GM18502 (cell line): Measurements from ENCODE around the gene RAPSN.

ENCODE experiments used
- ATAC-seq: cut with Tn5 transposase; IDR thresholded peaks from one replicate; pipeline ENCODE4 v1.9.1; 2021; ENCODE audit warnings: mild to moderate bottlenecking; ENCODE audit not compliant: unreplicated experiment, poor library complexity

Gene RAPSN

DNA sequence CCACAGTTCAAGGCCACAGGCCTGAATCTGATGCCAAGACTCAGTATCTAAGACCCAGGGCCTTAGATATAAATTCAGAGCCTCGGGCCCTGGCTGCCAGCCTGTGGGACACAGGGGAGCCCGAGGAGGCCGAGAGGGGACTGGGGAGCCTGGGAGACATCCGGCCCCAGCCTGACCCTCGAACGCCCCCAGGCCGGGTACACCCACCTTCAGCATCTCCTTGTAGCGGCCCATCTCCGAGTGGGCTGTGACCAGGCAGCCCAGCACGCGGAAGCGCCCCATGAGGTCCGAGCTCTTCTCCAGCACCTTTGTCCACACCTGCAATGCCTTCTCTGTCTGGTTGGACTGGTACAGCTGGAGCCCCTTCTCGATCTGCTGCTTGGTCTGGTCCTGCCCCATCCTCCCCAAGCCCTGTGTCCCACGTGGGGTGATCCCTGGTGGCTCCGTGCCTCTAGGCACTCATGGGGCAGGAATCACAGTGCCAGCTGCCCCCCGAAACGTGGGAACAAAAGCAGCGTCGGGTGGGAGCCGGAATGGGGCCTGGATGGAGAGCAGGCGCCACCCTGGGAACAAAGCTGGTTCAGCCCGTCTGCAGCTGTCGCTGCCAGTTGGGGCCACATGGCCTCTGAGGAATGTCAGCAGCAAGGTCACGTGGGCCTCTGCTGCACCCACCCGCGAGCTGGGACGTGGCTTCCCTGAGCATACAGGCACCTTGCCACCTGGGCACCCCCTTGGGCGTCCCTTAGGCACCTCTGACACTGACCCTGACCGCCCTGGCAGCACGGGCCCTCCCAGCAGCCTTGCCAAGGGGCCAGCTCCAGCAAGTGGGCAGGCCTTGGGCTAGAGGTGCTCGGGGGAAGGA, at the start of gene RAPSN:
RAPSN (minus strand) TSS at position 571 of the 862 bp plus-strand sequence; CDS start at position 399, 172 bp downstream.
- no peak for ATAC-seq

GRCh38 chr11:47498149-47498548, 49.2 kb upstream of the RAPSN start:
- ATAC-seq: no peak

- ATAC-seq: no peak
Observed at GRCh38 chr11:47496808-47497207, 47.9 kb upstream of the RAPSN start.

DNA sequence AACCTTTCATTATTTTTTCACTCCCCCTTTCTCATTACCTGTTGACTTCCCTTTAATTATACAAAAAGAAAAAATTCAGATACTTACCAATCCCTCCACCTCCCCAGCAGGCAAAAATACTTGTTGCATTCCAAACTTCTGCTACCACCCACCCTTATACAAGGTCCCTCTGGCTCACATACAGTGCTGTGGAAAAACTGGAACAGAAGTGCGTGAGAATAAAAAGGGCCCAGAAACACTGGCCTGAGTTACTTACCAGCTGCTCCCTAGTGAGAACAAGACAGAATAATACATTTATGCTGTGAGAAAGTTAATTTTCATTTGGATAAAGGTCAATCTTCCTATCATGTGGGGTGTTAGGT, 46.9 kb upstream of the RAPSN start:
- ATAC-seq: no peak

DNA sequence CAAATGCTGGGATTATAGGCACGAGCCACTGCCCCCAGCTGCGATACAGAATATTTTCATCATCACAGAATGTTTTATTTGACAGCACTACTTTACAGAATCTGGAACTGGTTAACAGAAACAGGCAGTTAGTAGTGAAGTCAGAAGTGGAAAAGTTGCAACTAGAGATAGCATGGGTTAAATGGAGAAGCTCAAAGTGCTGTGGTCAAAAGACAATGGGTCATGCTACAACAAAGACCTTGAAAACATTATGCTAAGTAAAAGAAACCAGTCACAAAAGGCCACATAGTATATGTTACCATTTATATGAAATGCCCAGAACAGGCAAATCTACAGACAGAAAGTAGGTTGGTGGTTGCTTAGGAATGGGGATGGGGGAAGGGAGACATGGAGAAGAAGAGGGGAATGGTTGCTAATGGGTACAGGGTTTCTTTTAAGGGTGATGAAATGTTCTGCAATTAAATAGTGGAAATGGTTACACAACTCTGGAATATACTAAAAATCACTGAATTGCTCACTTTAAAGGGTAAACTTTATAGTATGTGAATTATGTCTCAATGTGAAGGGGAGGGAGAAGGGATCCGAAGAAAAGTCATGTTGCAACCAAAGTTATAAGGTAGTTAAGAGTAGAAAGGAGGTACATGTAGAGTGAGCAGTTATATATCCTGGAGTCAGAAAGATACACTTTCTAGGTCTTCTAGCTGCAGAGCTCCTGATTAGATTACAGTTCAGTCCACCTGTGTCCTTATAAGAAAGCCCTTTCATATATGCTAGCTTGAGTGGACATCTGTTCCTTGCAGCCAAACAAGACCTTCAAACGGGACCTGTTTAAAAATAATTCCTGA, 46.3 kb upstream of the RAPSN start:
- ATAC-seq: no peak

DNA sequence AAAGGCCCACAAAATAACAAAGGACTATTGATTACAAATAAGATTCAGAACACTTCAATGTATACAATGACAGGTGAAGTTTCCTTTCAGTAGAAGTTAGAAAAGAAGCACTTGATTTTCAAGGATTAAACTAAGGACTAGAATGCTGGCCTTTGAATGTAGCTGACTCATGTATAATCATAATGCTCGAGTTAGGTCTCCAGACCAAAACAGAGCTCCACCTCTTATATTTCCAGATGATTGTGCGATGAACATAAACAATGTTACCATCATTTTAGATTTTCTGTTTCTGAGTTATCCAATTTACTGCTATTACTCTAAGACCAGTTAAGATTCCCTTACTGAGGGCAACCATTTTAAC, 40.4 kb upstream of the RAPSN start:
- ATAC-seq: no peak

DNA sequence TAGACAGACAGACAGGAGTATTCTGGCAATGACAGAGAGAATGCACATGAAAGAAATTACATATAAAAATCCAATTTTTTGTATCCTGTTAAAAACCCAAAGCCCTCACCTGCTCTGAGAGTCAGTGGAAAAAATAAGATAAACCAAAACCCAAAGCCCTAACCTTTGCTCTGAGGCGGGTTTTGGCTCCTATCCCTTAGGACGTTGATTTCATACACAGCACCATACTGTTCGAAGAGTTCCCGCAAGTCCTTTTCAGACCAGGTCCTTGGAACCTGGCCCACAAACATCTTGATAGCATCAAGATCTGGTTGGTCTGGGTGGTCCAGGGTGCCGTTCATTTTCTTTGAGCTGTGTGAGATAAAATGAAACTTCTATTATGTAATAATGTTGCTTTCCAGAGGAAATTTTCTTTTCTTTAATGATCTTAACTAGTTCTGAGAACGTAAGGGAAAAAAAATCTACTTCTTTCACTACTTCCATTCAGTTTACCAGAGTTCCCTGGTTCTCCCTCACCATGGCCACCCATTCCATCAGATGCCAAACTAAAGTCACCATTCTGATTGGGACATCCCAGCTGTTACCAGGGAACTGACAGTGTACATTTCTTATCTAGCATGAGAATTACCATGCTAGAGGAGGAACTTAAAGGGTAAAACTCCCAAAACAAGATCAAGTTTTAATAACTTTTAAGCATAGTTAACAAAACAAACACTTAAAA, 39.9 kb upstream of the RAPSN start:
- ATAC-seq: no peak

GRCh38 chr11:47488111-47488510, 39.2 kb upstream of the RAPSN start:
- no peak for ATAC-seq

GRCh38 chr11:47487421-47487820, 38.5 kb upstream of the RAPSN start:
- no peak for ATAC-seq

DNA sequence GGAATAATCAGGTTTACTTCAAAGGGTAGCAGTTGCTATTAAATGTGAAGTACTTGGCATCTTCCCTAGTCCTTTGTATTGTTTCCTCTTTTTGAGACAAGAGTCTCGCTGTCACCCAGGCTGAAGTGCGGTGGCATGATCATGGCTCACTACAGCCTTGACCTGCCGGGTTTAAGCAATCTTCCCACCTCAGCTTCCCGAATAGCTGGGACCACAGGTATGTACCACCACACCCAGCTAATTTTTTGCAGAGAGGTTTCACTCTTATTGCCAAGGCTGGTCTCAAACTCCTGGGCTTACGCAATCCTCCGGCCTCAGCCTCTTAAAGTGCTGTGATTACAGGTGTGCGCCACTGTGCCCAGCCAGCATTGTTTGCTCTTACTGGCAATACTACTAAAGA, 36.2 kb upstream of the RAPSN start:
- no peak for ATAC-seq

DNA sequence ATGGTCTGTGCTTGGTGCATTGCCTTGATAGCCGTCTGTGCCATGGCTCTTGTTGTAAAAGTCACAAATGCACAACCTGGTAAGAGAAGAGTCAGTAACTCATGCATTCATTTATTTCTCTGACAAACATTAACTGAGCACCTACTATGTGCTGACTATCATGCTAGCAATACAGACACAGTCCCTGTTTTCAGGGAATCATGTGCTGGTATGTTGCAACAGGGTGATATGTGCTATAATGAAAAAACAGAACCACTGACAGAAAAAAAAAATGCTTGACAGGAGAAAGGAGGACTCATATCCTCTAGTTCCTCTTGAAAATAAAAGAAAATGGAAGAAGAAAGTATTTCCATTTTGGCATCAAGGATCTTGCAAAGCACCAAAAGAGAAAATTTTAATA, 34.5 kb upstream of the RAPSN start:
- ATAC-seq: no peak

GRCh38 chr11:47480762-47481161, 31.8 kb upstream of the RAPSN start:
- no peak for ATAC-seq

GRCh38 chr11:47478651-47479329, 29.9 kb upstream of the RAPSN start:
- no peak for ATAC-seq

GRCh38 chr11:47477753-47478152, 28.8 kb upstream of the RAPSN start:
- ATAC-seq: no peak

GRCh38 chr11:47477323-47477722, 28.4 kb upstream of the RAPSN start:
- ATAC-seq: no peak

DNA sequence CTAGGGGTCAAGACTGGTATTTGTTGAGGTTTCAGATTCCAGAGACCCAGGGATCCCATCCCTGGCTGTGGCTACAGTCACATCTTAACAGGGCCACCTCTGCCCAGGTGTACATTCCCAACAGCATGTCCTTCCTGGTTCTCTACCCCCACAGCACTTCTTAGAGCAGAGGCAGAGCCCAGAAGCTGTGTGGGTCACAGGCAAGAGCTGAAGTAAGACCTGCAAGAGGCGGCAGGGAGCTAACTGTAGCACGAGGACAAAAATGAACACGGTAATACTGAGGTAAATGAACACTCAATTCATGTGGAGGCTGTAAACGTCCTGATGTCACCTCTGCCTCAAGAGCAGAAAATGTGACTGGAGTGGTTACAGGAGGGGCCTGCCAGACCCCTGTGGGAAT, 21.7 kb upstream of the RAPSN start:
- no peak for ATAC-seq

DNA sequence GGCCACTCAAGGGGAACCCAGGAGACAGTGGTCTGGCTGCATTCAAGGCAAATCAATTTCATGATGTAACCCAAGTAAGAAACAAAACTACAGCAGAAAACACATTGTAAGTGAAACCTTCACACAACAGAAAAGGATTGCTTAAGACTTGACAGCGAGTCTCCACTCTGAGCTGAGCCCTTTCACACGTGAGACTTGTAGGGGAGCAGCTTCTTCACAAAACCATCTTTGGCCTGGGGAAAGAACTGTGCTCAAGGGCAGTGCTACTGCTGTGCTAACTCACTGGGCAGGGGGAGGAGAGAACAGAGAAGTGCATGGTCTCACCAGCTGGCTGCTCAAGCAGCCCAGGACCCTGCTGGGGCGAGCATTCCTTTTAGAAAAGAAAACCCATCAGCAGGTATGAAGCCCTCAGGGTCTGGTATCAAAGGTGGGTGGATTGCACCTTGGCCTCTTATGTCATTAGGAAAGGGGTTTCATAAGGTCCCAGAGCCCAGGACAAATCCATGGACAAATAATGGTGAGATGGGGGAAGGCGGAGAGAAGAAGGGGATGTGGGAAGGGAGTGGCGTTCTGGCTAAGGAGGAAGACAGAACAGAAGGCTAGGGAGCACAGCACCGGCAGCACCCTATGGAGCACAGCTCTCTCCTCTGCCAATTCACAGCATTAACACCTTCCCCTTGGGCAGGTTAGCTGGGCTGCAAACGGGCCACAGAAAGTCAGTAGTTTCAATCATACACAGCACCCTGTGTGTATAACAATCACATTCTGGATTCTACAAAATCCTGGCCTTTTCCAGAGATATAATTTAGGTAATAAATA, 20.6 kb upstream of the RAPSN start:
- ATAC-seq: no peak

DNA sequence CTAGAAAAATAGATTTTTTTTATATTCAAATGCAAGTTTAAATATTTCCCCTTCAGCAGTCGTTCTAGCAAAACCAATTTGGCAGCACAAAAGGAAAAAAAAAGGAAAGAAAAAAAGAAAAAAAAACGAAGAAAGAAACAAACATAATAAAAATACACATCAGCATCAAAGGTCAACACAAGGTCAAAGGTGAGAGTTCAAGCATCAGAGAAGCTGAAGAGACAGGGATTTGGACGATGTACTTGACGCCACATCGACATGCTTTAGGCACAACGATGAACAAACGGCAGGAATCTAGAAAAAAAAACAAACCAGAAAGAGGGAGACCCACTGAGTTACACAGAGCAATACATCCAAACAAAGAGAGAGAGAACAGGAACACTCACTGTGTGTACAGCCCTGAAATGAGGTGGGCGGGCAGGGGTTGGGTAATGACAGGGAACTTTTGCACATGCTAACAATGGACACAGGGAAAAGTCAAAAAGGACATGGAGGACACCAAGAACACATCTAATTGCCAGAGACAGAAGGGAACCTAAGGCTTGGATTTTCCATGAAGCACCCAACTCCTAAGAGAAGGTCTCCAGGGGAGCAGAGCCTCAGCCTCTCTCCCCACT, 19.8 kb upstream of the RAPSN start:
- ATAC-seq: no peak

DNA sequence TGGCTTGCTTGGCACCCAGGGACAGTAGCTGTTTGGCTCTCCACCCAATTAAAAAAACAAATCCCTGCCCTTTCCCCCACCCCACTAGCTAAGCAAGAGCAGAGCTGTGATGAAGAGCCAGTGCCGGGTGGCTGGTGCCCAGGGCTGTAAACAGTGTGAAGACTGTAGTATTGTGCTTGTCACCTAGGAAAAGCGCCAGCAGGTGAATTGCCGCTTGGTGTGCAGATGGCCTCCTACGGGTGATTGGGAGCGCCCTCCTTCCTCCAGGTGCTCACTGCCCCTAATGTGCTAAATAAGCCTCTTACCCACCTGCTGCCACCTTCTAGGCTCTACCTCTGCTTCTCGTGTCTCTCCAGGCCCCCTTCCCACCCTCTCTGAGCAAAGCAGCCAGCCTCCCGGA, 18.4 kb upstream of the RAPSN start:
- no peak for ATAC-seq
